ENCODE results near the gene TOP1. TPM values are rescaled to one million over a fixed set of nuclear protein-coding genes. Genes with fewer than 3 reads are reported as not detected.

TOP1 gene
- total RNA-seq, 1 donor from 2014 or later = 42.4 TPM

DNA sequence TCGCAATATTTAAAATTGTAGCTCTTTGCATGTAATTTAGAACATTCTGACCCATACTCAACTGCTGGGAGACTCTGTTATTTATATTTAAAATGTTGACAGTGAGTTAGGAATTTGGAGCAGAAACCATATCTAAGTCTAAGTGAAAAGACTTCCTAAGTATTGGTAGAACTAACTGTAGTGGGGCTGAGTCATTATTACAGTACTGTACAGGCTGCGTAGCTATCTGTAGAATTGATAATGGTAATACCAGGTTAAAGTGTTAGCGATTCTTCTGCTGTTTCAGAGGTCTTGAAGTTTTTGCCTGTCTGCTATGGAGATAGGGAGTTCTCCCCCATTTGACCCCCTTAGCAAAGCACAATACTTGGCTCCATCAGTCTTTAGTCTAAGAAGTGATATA is 3.6 kb downstream of the TOP1 start:
- no peak for DNase-seq (ENCODE audit: low spot score)

DNA sequence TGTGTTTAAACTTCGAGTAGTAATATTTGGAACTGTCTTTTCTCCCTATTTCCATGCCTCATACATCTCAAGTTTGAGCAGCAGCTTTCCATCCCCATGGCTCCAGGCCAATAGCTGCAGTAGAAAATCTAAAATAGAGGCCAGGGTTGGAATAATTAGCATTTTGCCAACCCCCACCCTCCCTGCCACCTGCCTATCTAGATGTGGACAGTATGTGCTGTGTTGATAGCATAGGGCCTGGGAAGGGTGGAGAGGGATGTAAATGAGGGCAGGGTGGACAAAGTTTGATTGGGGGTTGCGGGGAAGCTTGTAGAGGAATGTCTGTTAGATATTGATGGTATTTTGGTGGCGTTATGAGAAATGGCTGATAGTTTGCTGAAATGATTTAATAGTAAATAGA is 5.6 kb downstream of the TOP1 start:
- no peak for DNase-seq (ENCODE audit: low spot score)

DNA sequence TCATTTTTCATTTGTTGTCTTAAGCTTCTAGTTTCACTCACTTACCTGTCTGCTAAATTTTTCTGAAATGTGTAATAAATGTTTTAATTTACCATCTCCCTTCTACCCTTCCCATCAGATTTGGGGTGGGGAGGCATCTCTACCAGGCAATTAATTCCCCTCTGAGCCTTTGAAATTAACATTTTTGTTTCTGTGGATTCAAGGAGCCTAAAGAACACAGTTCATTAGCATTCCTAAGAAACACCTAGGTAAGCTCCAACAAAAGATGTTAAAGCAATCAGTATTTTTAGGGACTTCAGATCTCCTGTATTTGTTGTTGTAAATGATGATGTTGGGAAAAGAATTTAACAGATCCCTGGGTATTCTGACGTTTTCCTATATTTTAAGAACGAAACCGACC is 6.6 kb downstream of the TOP1 start:
- DNase-seq (ENCODE audit: low spot score) = no peak

DNA sequence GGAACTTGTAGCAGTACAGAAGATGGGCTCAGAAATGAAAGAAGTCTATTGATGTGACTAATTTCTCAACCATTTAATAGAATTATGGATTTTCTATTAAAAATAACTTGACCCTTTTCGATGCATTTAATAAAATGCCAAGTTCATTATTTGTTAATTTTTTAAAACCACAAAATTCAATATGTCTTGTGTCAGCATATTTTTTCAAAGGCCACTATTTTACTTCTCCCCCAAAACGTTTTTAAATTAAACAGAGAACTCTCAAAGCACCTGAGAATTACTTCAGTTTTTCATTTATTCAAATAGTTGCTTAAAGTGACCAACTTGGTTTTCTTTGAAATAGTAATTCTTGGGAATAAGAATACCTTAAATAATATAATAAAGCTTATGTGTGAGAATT is 8.6 kb downstream of the TOP1 start:
- DNase-seq (ENCODE audit: low spot score) = no peak

DNA sequence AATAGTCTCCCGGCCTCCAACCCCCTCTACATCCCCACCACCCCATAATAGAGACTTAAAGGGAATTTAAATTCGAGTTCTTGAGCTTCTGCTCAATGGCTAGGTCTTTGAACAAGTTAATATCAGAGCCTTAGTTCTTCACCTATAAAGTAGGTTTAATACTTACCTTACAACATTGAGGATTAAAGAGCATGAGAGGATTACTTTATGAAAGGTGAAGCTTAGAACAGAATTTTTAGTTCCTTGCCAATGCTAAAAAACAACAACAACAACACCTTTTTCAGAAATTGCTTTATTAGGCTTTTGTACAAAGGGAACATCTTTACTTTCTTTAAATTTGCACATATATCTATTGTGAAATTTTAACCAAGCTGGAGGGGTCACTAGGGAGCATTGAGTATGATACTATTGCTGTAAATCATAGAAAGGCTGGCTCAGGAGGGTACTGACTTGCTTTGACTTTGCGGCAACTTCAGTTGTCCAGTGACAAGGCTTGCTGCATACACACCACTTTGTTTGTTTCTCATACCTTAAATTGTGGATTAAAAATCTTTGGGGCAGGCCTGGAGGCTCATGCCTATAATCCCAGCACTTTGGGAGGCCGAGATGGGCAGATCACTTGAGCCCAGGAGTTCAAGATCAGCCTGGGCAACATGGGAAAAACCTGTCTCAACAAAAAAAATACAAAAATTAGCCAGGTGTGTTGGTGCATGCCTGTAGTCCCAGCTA is 9.7 kb downstream of the TOP1 start:
- DNase-seq (ENCODE audit: low spot score) = no peak

DNA sequence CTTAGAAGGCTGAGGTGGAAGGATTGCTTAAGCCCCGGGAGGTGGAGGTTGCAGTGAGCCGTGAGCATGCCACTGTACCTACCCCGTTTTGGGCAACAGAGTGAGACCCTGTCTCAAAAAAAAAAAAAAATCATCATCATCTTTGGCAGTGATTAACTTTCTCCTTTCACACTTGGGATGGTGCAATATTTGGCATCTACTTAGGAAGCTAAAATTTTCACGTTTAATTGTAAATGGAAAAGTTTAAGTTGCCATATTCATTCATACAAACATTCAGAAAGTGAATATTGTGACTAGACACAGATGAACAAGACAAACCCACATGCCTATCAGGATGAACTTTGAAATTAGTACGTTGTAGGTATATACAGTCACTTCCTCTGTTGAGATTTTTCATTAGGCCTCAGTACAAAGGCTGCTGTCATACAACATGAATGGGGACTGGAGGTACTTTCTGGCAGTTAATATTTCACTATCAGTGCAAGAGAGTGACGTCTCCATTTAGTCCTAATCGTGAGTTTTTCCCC is 10.3 kb downstream of the TOP1 start:
- DNase-seq (ENCODE audit: low spot score) = no peak

DNA sequence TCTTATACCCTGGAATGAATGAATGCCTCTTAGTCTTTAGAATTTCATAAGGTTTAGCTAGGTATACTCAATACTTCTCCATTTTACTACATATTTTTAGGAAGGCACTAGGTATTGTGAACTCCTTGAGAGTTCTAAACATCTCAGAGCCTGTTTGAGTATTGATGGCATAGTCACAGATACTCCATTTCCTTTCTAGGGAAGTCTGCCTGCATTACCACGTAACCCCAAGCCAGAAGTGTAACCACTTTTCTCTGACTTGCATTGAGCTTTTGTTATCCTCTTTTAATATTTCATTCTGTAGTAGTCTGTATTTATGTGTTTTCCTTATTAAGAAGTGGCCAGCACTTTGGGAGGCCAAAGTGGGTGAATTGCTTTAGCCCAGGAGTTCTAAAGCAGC is 12.2 kb downstream of the TOP1 start:
- no peak for DNase-seq (ENCODE audit: low spot score)

DNA sequence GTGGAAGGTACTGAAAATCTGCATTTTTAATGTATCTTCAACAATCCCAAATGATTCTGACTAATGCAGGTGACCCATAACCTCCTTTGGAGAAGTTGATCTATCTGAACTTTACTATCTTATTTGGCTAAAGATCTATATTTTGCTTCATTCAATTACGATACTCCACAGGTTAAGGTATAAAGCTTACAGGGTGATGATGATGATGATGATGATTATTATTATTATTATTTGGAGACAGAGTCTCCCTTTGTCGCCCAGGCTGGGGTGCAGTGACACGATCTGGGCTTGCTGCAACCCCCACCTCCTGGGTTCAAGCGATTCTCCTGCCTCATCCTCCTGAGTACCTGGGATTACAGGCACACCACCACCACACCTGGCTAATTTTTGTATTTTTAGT is 13.1 kb downstream of the TOP1 start:
- DNase-seq (ENCODE audit: low spot score) = no peak

DNA sequence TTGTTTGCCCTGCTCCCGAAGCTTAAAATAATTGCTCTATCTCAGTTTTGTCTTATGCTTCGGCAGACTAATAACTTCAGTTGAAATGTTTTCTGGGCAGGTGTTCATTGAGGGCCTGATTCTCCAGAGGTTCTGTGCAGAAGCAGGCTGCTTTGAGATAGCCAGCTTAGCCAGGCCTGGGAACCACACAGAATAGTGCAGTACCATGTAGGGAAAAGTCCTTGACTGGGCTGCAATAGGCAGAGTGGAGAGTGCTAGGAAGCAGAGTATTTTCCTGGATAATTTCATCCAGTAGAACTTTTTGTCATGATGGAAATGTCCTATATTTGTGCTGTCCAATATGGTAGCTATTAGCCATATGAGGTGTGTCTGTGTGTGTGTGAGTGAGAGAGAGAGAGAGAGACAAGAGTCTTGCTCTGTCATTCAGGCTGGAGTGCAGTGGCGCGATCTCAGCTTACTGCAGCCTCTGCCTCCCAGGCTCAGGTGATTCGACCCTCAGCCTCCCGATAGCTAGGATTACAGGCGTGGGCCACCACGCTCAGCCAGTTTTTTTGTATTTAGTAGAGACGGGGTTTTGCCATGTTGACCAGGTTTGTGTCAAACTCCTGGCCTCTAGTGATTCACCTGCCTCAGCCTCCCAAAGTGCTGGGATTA is 15.9 kb downstream of the TOP1 start:
- DNase-seq (ENCODE audit: low spot score) = no peak

DNA sequence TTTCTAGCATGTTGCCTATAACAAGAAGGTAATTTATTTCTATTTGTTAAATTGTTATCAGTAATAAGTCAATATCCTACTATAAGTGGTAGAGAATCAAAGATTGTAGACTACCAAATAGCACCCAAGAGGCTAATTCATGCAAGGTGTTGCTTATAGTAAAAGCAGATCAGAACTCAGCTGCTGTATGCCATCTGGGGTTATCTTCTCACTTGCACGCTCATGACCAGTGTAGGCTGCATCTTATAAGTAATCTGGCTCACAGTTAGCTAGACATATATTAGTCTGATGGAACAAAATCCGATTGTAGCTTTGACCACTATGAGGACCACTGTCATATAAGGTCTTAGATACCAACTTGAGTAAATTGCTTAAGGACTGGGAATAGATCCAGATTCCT is 17.0 kb downstream of the TOP1 start:
- DNase-seq (ENCODE audit: low spot score) = no peak

DNA sequence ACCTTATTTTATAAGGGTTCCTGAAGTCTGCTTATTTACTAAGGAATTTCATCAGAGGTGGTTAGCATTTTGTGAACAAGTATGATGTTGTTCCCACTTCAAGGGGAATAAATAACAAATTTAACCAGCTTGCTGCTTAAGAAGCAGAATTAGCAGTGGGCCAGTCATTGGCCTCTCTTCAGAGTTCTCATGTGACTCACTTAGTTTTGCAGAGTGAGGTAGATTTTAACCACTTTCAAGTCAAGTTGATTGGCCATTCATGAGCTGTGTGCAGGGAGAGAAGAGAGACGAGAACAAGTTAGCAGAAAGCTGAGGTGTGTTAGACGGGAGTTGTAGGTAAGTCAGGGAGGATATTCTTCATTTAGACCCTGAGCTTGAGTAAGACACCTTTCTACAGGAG is 18.1 kb downstream of the TOP1 start:
- no peak for DNase-seq (ENCODE audit: low spot score)

DNA sequence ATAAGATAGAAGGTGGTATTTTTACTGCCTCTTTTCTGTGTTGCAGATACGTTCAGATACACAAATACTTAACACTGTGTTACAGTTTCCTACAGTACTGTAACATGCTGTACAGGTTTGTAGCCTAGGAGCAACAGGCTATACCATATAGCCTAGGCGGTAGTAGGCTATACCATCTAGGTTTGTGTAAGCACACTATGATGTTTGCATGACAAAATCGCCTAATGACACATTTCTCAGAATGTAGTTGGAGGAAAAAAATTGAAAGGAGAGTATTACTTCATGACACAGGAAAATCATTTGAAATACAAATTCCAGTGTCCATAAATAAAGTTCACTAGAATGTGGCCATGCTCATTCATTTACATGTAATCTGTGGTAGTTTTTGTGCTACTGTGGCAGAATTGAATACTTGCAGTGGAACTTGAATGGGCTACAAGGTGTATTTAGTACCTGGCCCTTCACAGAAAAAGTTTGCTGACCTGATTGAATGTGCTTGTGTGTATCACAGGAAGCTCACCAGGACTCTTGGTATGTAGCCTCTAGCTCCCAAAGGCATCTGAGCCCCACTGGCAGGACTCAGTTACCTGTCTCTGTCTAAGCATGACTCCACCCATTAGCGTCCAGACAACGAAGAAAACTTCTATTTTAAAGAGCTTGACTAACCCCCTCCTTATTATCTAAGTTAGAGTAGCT is 18.8 kb downstream of the TOP1 start:
- DNase-seq (ENCODE audit: low spot score) = no peak

DNA sequence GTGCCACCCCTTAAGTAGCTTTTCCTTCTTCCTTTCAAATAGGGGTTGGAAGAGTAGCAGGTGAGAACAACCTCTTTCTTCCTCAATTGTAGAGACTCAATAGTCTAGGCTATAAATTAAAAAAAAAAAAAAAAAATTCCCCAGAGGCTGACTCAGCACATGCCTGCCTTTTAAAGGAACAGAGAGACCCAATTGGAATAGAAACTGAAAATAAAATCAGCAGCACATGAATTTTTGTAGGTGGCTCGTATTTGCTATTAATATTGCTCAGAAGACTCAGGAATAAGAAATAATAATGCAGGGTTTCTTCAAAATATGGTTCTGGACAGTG is 19.3 kb downstream of the TOP1 start:
- no peak for DNase-seq (ENCODE audit: low spot score)

DNA sequence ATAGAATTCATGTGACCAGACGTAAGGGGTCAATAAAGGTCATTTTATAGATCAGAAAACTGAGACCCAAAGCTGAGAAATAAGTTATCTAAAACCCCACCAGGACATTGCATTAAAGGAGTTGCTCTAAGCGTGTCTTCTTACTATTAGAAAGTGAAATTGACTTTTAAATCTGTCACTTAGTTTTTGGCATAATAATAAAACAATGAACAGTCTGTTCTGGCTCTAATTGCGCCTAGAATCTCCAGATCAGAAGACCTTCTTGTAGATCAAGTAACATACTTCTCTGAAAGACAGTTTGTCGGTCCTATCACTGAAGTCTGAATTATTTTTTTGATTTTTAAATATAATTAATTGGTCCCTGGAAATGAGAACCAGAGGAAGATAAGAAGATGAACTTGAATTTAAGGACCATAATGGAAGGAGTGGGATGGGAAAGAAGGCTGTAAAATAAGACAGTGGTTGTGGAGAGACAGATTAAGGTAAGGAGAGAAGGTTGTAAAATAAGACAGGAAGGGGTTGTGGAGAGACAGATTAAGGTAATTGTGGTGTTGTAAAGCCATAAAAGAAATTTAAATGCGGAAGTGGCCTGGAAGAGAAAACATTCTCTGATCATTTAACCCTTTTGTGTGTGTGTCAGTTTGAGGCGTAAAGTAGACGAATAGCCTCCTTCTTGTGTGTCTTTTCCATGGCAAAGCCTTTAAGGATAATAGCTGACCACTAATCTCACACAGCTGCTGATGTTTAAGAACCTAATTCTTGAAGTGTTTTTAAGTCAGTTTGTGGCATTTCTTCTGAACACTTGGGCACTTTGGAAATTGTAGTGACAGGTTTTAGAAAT is 20.1 kb downstream of the TOP1 start:
- no peak for DNase-seq (ENCODE audit: low spot score)

DNA sequence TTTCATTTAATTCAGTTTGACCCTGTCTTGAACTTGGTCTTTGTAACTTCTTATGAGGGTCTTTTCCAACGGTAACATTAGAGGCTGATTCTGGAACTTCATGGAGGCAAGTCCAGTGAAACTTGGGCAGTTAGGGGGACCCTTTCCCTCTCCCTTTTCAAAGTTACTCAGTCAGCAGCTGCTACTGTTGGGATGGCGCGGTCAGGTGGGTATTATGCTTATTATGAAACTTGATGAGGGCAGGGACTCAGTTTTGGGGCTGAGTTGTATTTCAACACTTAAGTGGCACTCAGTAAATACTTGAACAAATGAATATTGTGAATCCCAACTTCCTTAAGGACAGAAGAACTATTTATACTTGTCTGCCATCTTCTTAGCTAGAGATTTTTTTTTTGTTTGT is 20.8 kb downstream of the TOP1 start:
- no peak for DNase-seq (ENCODE audit: low spot score)

DNA sequence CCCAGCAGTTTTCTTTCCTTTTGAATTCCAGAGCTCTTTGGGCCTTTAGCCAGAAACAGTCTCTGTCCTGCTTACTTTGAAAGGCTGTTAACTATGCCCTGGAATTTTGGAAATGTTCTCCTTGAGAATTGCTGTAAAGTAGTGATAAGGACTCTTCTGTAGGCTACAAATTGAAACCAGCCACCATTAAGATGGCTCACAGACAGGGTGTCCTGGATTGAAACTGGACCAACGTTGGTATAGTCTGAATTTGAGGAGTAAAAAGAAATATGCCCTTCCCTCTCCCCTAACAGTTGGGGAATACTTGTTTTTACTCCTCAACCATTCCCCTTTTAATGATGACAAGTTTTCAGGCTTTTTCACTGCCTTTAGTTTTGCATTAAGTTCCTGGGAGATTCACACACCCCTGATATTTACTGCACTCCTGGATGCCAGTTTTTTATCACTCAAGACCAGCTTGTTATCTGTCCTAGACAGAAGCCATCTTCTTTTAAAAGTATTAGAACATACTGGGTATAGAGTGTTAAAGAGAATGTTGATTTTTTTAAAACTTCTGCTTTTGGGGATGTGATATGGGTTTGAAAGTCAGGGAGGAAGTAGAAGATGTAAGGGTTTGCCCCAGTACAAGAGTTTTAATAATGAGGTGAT is 21.9 kb downstream of the TOP1 start:
- DNase-seq (ENCODE audit: low spot score) = no peak

DNA sequence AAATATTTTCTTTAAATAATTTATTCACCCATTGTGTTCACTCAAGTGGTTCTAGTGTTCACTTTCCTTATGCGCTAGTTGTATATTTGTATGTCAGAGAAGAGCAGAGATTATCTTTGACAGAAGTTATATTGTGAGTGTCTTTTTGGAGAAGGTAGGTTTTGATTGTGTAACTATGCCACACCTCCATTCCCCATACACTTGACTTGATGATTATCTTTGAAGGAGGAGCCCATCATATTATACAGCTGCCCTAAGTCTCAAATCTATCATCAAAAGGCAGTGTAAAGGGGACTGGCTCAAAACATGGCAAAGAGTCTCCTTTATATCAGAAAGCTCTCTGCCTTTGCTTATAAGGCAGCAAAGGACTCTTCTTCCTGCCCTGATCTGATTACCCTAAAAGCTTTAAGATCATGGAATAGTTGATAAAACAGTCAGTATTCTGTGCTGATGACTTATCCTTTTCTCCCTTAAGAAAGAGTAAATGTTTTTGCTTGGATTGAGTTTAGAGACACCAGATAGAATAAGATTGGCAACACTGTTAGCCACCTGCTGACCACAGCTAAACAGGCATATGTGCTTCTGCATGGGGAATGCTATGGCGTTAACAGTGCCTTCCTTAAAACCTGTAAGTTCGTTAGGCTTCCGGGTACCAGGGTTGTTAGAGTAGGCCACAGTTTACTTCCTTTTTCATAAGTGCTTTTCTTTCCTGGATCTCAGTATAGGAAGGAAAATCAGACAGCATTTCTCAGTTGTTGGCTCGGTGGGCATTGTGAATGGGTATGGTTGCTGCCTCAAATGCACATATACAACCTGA is 22.6 kb downstream of the TOP1 start:
- DNase-seq (ENCODE audit: low spot score) = no peak

DNA sequence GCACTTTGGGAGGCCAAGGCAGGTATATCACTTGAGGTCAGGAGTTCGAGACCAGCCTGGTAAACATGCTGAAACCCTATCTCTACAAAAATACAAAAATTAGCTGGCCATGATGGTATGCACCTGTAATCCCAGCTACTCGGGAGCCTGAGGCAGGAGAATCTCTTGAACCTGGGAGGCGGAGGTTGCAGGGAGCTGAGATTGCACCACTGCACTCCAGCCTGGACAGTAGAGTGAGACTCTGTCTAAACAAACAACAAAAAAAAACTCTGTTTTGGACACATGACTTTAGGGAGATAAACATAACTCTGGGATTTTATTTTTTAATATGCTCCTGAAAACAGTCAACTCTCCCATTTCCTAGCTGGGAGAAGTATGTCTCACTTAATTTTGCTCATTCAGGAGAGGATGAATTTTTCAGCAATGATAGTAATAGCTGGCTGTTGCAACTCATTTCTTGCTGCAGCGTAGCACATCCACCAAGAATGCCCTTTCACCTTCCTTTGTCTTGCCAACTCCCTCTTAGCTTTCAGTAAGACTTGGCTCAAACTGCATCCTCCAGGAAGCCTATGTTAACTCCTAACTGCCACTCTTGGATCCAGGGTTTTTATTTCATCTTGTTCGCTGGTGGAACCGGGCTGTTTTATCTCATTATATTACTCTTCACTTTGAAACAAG is 24.3 kb downstream of the TOP1 start:
- no peak for DNase-seq (ENCODE audit: low spot score)

DNA sequence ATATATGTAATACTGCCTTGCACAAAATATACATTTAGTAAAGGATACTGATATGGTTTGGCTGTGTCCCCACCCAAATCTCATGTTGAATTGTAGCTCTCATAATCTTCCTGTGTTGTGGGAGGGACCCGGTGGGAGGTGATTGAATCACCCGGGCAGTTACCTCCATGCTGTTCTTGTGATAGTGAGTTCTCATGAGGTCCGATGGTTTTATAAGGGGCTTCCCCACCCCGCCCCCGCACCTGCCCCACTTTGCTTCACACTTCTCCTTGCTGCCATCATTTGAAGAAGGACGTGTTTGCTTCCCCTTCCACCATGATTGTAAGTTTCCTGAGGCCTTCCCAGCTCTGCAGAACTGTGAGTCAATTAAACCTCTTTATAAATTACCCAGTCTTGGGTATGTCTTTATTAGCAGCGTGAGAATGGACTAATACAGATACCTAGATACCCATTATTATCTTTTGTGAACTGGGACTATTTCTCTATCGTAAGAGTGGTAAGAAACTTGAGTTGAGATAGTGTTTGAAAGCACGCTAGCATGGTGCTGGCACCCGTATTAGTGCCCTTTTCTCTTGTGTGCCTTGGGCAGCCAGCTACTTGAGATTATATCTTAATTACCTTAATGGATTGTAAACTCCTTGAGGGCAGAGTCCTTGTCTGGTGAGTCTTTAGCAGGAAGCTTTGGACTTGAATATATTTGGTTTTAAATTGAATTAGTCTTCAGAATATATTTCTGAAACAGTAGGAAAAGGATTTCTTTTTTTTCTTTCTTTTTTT is 25.6 kb downstream of the TOP1 start:
- DNase-seq (ENCODE audit: low spot score) = no peak
